ENCODE data around the gene G2E3. TPM values are rescaled to one million over a fixed set of nuclear protein-coding genes. Genes with fewer than 3 reads are reported as not detected.
A peak's percentile ranks its signal among the peaks of the same experiment; 100 is the strongest.

G2E3 gene
- total and polyA plus RNA-seq, 2 of the 13 experiments (the other 11 are each of a cell fraction or from before 2014, with no cell fraction given), result 22.8 to 63.0 TPM

GRCh38 chr14:30621354-30621939 is 62.5 kb downstream of the G2E3 start (continued):
- TF ChIP-seq CBFB (CRISPR knock-in tag; IDR thresholded peaks at IDR 0.05) (peak; percentile 67; the same call in 1 of the 2 replicates), STAG1 (CRISPR knock-in tag; IDR thresholded peaks at IDR 0.05) (no peak), SOX13 (IDR thresholded peaks at IDR 0.05) (0 out of 2 replicates have a peak, but pooled peaks have one; percentile 22), SOX13 (CRISPR knock-in tag; conservative IDR thresholded peaks at IDR 0.05 in 1 of 2, IDR thresholded peaks at IDR 0.05 in 1 of 2) (no peak), POLR2AphosphoS2 (IDR thresholded peaks at IDR 0.05; ENCODE audit: low read depth, low read length) (no peak), ARID5B (CRISPR knock-in tag; IDR thresholded peaks at IDR 0.05) (no peak; the same call in 1 of the 2 replicates), ZNF724P (CRISPR knock-in tag; IDR thresholded peaks at IDR 0.05; ENCODE audit: borderline replicate concordance) (peak; percentile 12; the same call in 1 of the 2 replicates), ASH2L (IDR thresholded peaks at IDR 0.05; ENCODE audit: insufficient read length, low read depth, low read length) (no peak), ZFP36 (IDR thresholded peaks at IDR 0.05; ENCODE audit: borderline replicate concordance, low read depth, low read length, partially characterized antibody) (no peak), EHMT2 (IDR thresholded peaks at IDR 0.05; ENCODE audit: borderline replicate concordance, low read depth, low read length) (no peak), TCF7 (IDR thresholded peaks at IDR 0.05; ENCODE audit: low read depth) (no peak), SIN3A (IDR thresholded peaks at IDR 0.05; ENCODE audit: borderline replicate concordance, low read depth, low read length) (peak; percentile 52; the same call in 1 of the 2 replicates), SAFB2 (CRISPR knock-in tag; IDR thresholded peaks at IDR 0.05; ENCODE audit: borderline replicate concordance, low read depth) (no peak), GABPB1 (CRISPR knock-in tag; IDR thresholded peaks at IDR 0.05) (no peak), ZNF878 (CRISPR knock-in tag; IDR thresholded peaks at IDR 0.05) (no peak; the same call in 1 of the 2 replicates), GTF3A (CRISPR knock-in tag; conservative IDR thresholded peaks at IDR 0.05) (no peak), PLRG1 (conservative IDR thresholded peaks at IDR 0.05) (no peak), HNRNPK (IDR thresholded peaks at IDR 0.05; ENCODE audit: low read depth, low read length, poor library complexity, severe bottlenecking) (no peak), NFKB2 (CRISPR knock-in tag; IDR thresholded peaks at IDR 0.05; ENCODE audit: borderline replicate concordance) (no peak), IKZF4 (CRISPR knock-in tag; IDR thresholded peaks at IDR 0.05; ENCODE audit: borderline replicate concordance, low read depth, not compliant biosample characterization) (no peak), ZNF224 (CRISPR knock-in tag; IDR thresholded peaks at IDR 0.05) (no peak), ZNF766 (CRISPR knock-in tag; IDR thresholded peaks at IDR 0.05; ENCODE audit: borderline replicate concordance) (no peak; the same call in 1 of the 2 replicates), KDM5A (IDR thresholded peaks at IDR 0.05; ENCODE audit: borderline replicate concordance, low read length) (no peak), ZNF816 (CRISPR knock-in tag; IDR thresholded peaks at IDR 0.05; ENCODE audit: borderline replicate concordance) (peak; percentile 8; the same call in 1 of the 2 replicates), ZNF343 (CRISPR knock-in tag; IDR thresholded peaks at IDR 0.05) (no peak), ZNF780A (CRISPR knock-in tag; IDR thresholded peaks at IDR 0.05) (no peak), IKZF5 (CRISPR knock-in tag; IDR thresholded peaks at IDR 0.05) (no peak)
